OCI-LY7 (cell line): Measurements from ENCODE around the gene ITSN1. TPM values are rescaled to one million over a fixed set of nuclear protein-coding genes. Genes with fewer than 3 reads are reported as not detected.

Source experiments
- BruUV-seq: library from RNA; stranded (reverse); fragments of 400-500 nt; replicated peaks from 2 replicates; lab custom pipeline; 2021; lab: Mats Ljungman, UMichigan
- CTCF ChIA-PET: fragments of 300-600 bp; sonication (Branson Sonifier 250); formaldehyde crosslinking; loops from one replicate; lab custom pipeline; 2022; ENCODE audit warnings: antibody characterized with exemption; ENCODE audit not compliant: unreplicated experiment; lab: Charles Lee
- POLR2A ChIA-PET: fragments of 300-600 bp; sonication (Branson Sonifier 250); formaldehyde crosslinking; loops from one replicate; lab custom pipeline; 2022; ENCODE audit warnings: antibody characterized with exemption; lab: Charles Lee
- DNase-seq: peaks from one replicate; pipeline ENCODE4 v3.0.0-alpha.2; 2015; ENCODE audit warnings: low spot score
- H2AFZ ChIP-seq: fragments of 200-600 bp; sonication (generic), shearing (Covaris generic); 2 replicates; pipeline ENCODE4 v1.6.1; 2014; ENCODE audit warnings: mild to moderate bottlenecking, antibody characterized with exemption, low read length, moderate library complexity
- H3K27ac ChIP-seq: fragments of 200-600 bp; sonication (generic); 2 replicates; pipeline ENCODE4 v1.5.1; 2014; ENCODE audit warnings: mixed run types, low read depth, mild to moderate bottlenecking, moderate library complexity, low read length, inconsistent platforms; ENCODE audit not compliant: poor library complexity, severe bottlenecking
- H3K36me3 ChIP-seq: fragments of 200-600 bp; sonication (generic); 2 replicates; pipeline ENCODE4 v1.6.1; 2014; ENCODE audit warnings: mild to moderate bottlenecking, antibody characterized with exemption, low read length, moderate library complexity, mixed read lengths; ENCODE audit not compliant: insufficient read depth
- H3K4me1 ChIP-seq: fragments of 200-600 bp; sonication (generic); 2 replicates; pipeline ENCODE4 v1.5.1; 2014; ENCODE audit warnings: mild to moderate bottlenecking, low read length; ENCODE audit not compliant: insufficient read depth, poor library complexity, severe bottlenecking
- H3K4me2 ChIP-seq: fragments of 200-600 bp; sonication (generic); 2 replicates; pipeline ENCODE4 v1.6.1; 2014; ENCODE audit warnings: mild to moderate bottlenecking, low read length
- H3K4me3 ChIP-seq: fragments of 200-600 bp; sonication (generic); 2 replicates; pipeline ENCODE4 v1.5.1; 2014; ENCODE audit warnings: mild to moderate bottlenecking, low read depth, low read length; ENCODE audit not compliant: poor library complexity, severe bottlenecking
- H3K79me2 ChIP-seq: fragments of 200-600 bp; sonication (generic); 2 replicates; pipeline ENCODE4 v1.6.1; 2016; ENCODE audit warnings: low read depth, mild to moderate bottlenecking, low read length, moderate library complexity, mixed read lengths; ENCODE audit not compliant: insufficient read depth
- H3K9me2 ChIP-seq: fragments of 200-600 bp; sonication (generic); 2 replicates; pipeline ENCODE4 v1.6.1; 2016; ENCODE audit warnings: mild to moderate bottlenecking, low read length, mixed read lengths; ENCODE audit not compliant: insufficient read depth
- H3K9me3 ChIP-seq: fragments of 200-600 bp; sonication (generic); 2 replicates; pipeline ENCODE4 v1.6.1; 2014; ENCODE audit warnings: mild to moderate bottlenecking, mixed run types, low read length, mixed read lengths
- H4K20me1 ChIP-seq: fragments of 200-600 bp; sonication (generic); 2 replicates; pipeline ENCODE4 v1.6.1; 2014; ENCODE audit warnings: mild to moderate bottlenecking, antibody characterized with exemption, low read length, moderate library complexity, mixed read lengths; ENCODE audit not compliant: insufficient read depth
- EZH2phosphoT487 ChIP-seq: fragments of 200-600 bp; sonication (generic); IDR thresholded peaks from 2 replicates; pipeline ENCODE4 v1.6.1; 2018; ENCODE audit warnings: low read depth, borderline replicate concordance, mild to moderate bottlenecking, mixed run types, antibody characterized with exemption, low read length, moderate library complexity, mixed read lengths
- intact Hi-C: fragments of 100-400 bp; cut with micrococcal nuclease; formaldehyde crosslinking; loops from one replicate; pipeline ENCODE4 v1.10.0; 2022; ENCODE audit not compliant: unreplicated experiment
- total RNA-seq, 2 experiments: library from RNA; depleted of rRNA in 1 of 2; stranded (reverse); fragments of >200 nt in 1 of 2; shearing (Covaris generic) in 1 of 2; gene quantifications; 2 replicates each; pipeline ENCODE4 v1.2.3, GENCODE V29; 2014 to 2022
- TF ChIP-seq, protein P1 (sequence below): fragments of 200-600 bp; sonication (generic); conservative IDR thresholded peaks from 2 replicates; pipeline ENCODE4 v1.5.1; 2014; ENCODE audit warnings: mild to moderate bottlenecking, antibody characterized with exemption, low read length, moderate library complexity, mixed read lengths

The ITSN1 gene
- total RNA-seq, 2 experiments from 2014 or later: 0.60 to 5.9 TPM

DNA sequence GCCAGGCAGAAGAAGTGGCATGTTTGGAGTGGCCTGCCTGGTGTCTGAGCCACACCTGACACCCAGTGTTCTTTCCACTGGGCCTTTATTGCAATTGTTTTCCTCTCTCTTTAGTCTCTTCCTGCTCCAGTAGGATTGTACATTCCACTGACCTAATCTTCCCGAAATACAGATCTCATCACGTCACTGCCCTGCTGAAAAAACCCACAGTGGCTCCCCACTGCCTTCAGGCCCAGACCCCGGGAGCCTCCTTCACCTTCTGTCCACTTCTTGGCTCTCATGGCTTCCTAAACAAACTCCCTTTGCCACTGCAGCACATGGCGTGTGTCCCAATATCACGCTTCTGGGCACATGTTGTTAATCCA lies 298.6 kb downstream of the ITSN1 start:
- Histone ChIP-seq H3K27ac (no peak overlapping the region), H3K4me3 (no peak overlapping the region), H3K4me1 (peaks cover 21% of the 10 kb centered on the region), H2AFZ (peak overlapping the region; percentile 74), H4K20me1 (no peaks in the 10 kb centered on the region), H3K4me2 (no peak overlapping the region), H3K36me3 (no peaks in the 10 kb centered on the region), H3K79me2 (no peaks in the 10 kb centered on the region), H3K9me3 (no peaks in the 10 kb centered on the region), H3K9me2 (no peaks in the 10 kb centered on the region)
- ChIA-PET CTCF (no interaction called here), POLR2A (no interaction called here)
- DNase-seq: no peak
- intact Hi-C loops: no loop called here
- BruUV-seq: no TSS peak
- no peak for TF ChIP-seq EZH2phosphoT487
- TF ChIP-seq, protein P1, sequence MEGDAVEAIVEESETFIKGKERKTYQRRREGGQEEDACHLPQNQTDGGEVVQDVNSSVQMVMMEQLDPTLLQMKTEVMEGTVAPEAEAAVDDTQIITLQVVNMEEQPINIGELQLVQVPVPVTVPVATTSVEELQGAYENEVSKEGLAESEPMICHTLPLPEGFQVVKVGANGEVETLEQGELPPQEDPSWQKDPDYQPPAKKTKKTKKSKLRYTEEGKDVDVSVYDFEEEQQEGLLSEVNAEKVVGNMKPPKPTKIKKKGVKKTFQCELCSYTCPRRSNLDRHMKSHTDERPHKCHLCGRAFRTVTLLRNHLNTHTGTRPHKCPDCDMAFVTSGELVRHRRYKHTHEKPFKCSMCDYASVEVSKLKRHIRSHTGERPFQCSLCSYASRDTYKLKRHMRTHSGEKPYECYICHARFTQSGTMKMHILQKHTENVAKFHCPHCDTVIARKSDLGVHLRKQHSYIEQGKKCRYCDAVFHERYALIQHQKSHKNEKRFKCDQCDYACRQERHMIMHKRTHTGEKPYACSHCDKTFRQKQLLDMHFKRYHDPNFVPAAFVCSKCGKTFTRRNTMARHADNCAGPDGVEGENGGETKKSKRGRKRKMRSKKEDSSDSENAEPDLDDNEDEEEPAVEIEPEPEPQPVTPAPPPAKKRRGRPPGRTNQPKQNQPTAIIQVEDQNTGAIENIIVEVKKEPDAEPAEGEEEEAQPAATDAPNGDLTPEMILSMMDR: no peak

DNA sequence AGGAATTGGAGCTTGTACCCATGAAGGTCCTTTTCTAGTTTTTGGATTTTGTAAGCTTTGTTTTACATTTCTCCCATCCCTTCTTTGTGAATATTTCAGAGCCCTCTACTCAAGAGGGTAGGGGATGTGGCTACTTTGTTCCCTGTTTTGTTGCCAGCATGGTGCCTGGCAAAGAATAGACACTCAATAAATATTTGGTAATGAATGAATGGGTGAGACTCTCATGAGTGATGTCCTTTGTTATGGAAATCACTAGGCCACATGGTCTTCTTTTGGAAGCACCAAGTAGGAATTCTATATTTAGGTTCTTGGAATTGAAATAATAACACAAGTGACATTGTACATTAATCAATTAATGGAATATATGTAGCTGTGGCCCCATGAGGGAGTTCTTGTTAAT lies 300.1 kb downstream of the ITSN1 start:
- intact Hi-C loops: no loop called here
- no peak for DNase-seq
- Histone ChIP-seq H3K4me3 (no peak overlapping the region), H3K36me3 (no peaks in the 10 kb centered on the region), H3K9me3 (no peaks in the 10 kb centered on the region), H3K4me1 (peaks cover 10% of the 10 kb centered on the region), H4K20me1 (no peaks in the 10 kb centered on the region), H2AFZ (no peak overlapping the region), H3K27ac (no peak overlapping the region), H3K79me2 (no peaks in the 10 kb centered on the region), H3K4me2 (no peak overlapping the region), H3K9me2 (no peaks in the 10 kb centered on the region)
- POLR2A ChIA-PET: interaction anchor here (1.0 to 1.2 kb wide), 2 partner anchors 24 to 37 kb away, joined by 3 read pairs; no protein-coding TSS in a partner anchor
- CTCF ChIA-PET: interaction anchor here (1.0 kb wide), 1 partner anchor 18 kb away, joined by 3 read pairs; no protein-coding TSS in a partner anchor
- TF ChIP-seq, protein P1: no peak
- no peak for TF ChIP-seq EZH2phosphoT487
- no TSS peak for BruUV-seq

DNA sequence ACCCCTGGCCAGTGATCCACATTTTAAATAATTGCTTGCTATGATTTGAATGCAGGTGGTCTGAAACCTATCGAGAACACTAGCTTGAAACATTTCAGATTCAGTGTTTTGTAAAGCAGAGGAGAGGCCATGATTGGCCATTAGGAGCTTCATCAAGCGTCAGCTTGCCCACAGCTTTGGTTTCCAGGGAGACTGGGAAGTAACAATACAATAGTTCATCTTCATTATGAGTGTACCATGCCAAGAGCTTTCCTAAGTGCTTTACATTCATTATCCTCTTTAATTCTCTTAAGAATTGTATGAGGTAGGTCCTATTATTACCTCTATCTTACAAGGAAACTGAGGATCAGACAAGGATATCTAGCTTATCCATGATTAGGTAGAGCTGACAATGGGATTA lies 301.0 kb downstream of the ITSN1 start:
- H3K27ac ChIP-seq: no peak overlapping the region
- no peaks in the 10 kb centered on the region for H3K9me3 ChIP-seq
- no TSS peak for BruUV-seq
- TF ChIP-seq, protein P1: no peak
- TF ChIP-seq EZH2phosphoT487: no peak
- no peak overlapping the region for H3K4me2 ChIP-seq
- H2AFZ ChIP-seq: no peak overlapping the region
- ChIA-PET CTCF (interaction anchor here (1.0 kb wide), 1 partner anchor 19 kb away, joined by 3 read pairs; no protein-coding TSS in a partner anchor), POLR2A (interaction anchor here (0.6 to 1.0 kb wide), 4 partner anchors 8 to 36 kb away, joined by 3 read pairs; no protein-coding TSS in a partner anchor)
- no peaks in the 10 kb centered on the region for H3K79me2 ChIP-seq
- no peaks in the 10 kb centered on the region for H3K36me3 ChIP-seq
- DNase-seq: no peak
- peaks cover 11% of the 10 kb centered on the region for H3K4me1 ChIP-seq
- H4K20me1 ChIP-seq: no peaks in the 10 kb centered on the region
- intact Hi-C loops: no loop called here
- no peaks in the 10 kb centered on the region for H3K9me2 ChIP-seq
- no peak overlapping the region for H3K4me3 ChIP-seq
